ENCODE measurements around the gene ZNF20. TPM values are rescaled to one million over a fixed set of nuclear protein-coding genes. Genes with fewer than 3 reads are reported as not detected.
"Not testable (repeated sequence)": the region's sequence is repeated elsewhere in the genome, so short reads cannot be mapped to it uniquely, and the experiment has no call there.

ZNF20 gene
- total RNA-seq, 2 donors from 2014 or later = 0.79 to 1.4 TPM

DNA sequence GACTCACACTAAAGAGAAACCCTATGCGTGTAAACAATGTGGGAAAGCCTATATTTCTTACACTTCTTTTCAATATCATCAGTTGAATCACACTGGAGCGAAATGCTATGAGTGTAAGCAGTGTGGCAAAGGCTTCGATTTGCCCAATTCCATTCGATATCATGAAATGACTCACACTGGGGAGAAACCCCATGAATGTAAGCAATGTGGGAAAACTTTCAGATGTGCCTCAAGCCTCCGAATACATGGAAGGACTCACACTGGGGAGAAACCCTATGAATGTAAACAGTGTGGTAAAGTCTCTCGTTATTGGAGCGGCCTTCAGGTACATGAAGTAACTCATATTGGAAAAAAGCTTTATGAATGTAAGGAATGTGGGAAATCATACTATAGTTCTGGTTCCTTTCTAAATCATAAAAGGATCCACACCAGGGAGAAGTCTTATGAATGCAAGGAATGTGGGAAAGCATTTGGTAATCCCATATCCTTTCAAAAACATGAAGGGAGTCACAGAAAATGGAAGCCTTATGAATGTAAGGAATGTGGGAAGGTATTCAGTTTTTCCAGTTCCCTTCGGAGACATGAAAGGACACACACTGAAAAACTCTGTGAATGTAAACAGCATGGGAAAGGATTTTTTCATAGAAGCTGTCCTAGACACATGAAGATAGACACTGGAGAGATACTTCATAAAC lies 28.1 kb downstream of the ZNF20 start:
- TF ChIP-seq, protein P1, sequence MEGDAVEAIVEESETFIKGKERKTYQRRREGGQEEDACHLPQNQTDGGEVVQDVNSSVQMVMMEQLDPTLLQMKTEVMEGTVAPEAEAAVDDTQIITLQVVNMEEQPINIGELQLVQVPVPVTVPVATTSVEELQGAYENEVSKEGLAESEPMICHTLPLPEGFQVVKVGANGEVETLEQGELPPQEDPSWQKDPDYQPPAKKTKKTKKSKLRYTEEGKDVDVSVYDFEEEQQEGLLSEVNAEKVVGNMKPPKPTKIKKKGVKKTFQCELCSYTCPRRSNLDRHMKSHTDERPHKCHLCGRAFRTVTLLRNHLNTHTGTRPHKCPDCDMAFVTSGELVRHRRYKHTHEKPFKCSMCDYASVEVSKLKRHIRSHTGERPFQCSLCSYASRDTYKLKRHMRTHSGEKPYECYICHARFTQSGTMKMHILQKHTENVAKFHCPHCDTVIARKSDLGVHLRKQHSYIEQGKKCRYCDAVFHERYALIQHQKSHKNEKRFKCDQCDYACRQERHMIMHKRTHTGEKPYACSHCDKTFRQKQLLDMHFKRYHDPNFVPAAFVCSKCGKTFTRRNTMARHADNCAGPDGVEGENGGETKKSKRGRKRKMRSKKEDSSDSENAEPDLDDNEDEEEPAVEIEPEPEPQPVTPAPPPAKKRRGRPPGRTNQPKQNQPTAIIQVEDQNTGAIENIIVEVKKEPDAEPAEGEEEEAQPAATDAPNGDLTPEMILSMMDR (IDR thresholded peaks at IDR 0.05) = no peak
- Histone ChIP-seq H3K9me3 (no peaks in the 10 kb centered on the region), H3K4me3 (no peak overlapping the region)

DNA sequence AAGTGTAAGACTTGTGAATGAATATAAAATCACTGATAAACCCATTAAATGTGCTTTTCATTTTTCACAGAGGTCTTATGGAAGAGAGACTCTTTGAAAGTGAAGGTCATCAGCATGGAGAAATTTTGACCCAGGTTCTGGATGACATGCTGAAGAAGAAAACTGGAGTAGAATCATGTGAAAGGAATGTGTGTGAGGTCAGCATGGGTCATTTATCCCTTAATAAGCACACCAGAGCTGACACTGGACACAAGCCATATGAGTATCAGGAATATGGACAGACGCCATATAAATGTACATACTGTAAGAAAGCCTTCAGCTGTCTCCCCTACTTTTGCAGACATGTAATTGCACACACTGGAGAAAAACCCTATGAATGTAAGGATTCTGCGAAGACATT lies 29.0 kb downstream of the ZNF20 start:
- H3K27ac ChIP-seq = no peak overlapping the region
- H3K4me3 ChIP-seq = no peak overlapping the region
- no peak for DNase-seq (ENCODE audit: low spot score)
- no peaks in the 10 kb centered on the region for H3K27me3 ChIP-seq
- H3K36me3 ChIP-seq = peaks cover 19% of the 10 kb centered on the region
- H3K9me3 ChIP-seq = no peaks in the 10 kb centered on the region
- no peaks in the 10 kb centered on the region for H3K4me1 ChIP-seq
- TF ChIP-seq, protein P1 (IDR thresholded peaks at IDR 0.05) = no peak

More for the DNA sequence above, 28.1 kb downstream of the ZNF20 start:
- Histone ChIP-seq H3K27me3 (no peaks in the 10 kb centered on the region), H3K36me3 (peaks cover 19% of the 10 kb centered on the region), H3K4me1 (no peaks in the 10 kb centered on the region), H3K27ac (no peak overlapping the region)
- no peak for DNase-seq (ENCODE audit: low spot score)

GRCh38 chr19:12103909-12104308 lies 36.2 kb downstream of the ZNF20 start:
- not testable (repeated sequence) for H3K9me3 ChIP-seq, H3K36me3 ChIP-seq

GRCh38 chr19:12098040-12098439 lies 42.1 kb downstream of the ZNF20 start:
- Histone ChIP-seq H3K27me3 (no peaks in the 10 kb centered on the region), H3K4me3 (no peak overlapping the region), H3K27ac (no peak overlapping the region), H3K9me3 (no peaks in the 10 kb centered on the region), H3K4me1 (peaks cover 0 to 3% of the 10 kb centered on the region in 2 donors), H3K36me3 (no peaks in the 10 kb centered on the region)
- TF ChIP-seq, protein P1 (IDR thresholded peaks at IDR 0.05) = no peak
- DNase-seq (ENCODE audit: low spot score) = no peak

More at GRCh38 chr19:12103909-12104308, 36.2 kb downstream of the ZNF20 start:
- H3K27ac ChIP-seq; H3K27me3 ChIP-seq; DNase-seq (ENCODE audit: low spot score); H3K4me1 ChIP-seq; H3K4me3 ChIP-seq: not testable (repeated sequence)

- H3K27me3 ChIP-seq = no peaks in the 10 kb centered on the region
- no peak for DNase-seq (ENCODE audit: low spot score)
- TF ChIP-seq, protein P1 (IDR thresholded peaks at IDR 0.05) = no peak
- no peak overlapping the region for H3K4me3 ChIP-seq
- no peaks in the 10 kb centered on the region for H3K9me3 ChIP-seq
- peaks cover 0 to 8% of the 10 kb centered on the region in 2 donors for H3K4me1 ChIP-seq
- H3K27ac ChIP-seq = no peak overlapping the region
- no peaks in the 10 kb centered on the region for H3K36me3 ChIP-seq
These were observed 44.9 kb downstream of the ZNF20 start for GRCh38 chr19:12095111-12095790.

- peaks cover 0 to 8% of the 10 kb centered on the region in 2 donors for H3K4me1 ChIP-seq
- H3K27ac ChIP-seq = no peak overlapping the region
- DNase-seq (ENCODE audit: low spot score) = no peak
- H3K27me3 ChIP-seq = no peaks in the 10 kb centered on the region
- H3K4me3 ChIP-seq = no peak overlapping the region
- TF ChIP-seq, protein P1 (IDR thresholded peaks at IDR 0.05) = no peak
- no peaks in the 10 kb centered on the region for H3K9me3 ChIP-seq
- no peaks in the 10 kb centered on the region for H3K36me3 ChIP-seq
These were observed 46.4 kb downstream of the ZNF20 start for GRCh38 chr19:12093777-12094176.
